Activated CD4-positive, alpha-beta T cell treated with anti-CD3 and anti-CD28 coated beads, Interleukin-2, amount 10 ng/mL, durations not matched to agents 24 days and 14 days (primary cell): ENCODE data around the gene ATP5MK. TPM values are rescaled to one million over a fixed set of nuclear protein-coding genes. Genes with fewer than 3 reads are reported as not detected.
"Not testable (repeated sequence)": the region's sequence is repeated elsewhere in the genome, so short reads cannot be mapped to it uniquely, and the experiment has no call there.

Source experiments
- DNase-seq: peaks from one replicate; pipeline ENCODE4 v3.0.0; 2022
- H3K27ac Mint-ChIP-seq: one replicate; pipeline ENCODE4 v1.8.0; 2022; ENCODE audit warnings: mild to moderate bottlenecking, mixed read lengths
- H3K27me3 Mint-ChIP-seq: one replicate; pipeline ENCODE4 v1.8.0; 2022; ENCODE audit warnings: mixed read lengths
- H3K36me3 Mint-ChIP-seq: one replicate; pipeline ENCODE4 v1.8.0; 2022; ENCODE audit warnings: low read depth, mild to moderate bottlenecking, mixed read lengths
- H3K4me1 Mint-ChIP-seq: one replicate; pipeline ENCODE4 v1.8.0; 2021; ENCODE audit warnings: mixed read lengths
- H3K4me3 Mint-ChIP-seq: one replicate; pipeline ENCODE4 v1.8.0; 2022; ENCODE audit warnings: mild to moderate bottlenecking, moderate library complexity, mixed read lengths
- H3K9me3 Mint-ChIP-seq: one replicate; pipeline ENCODE4 v1.8.0; 2021; ENCODE audit warnings: mixed read lengths
- intact Hi-C: fragments of 100-400 bp; cut with micrococcal nuclease; formaldehyde crosslinking; loops from one replicate; pipeline ENCODE4 v1.15.1; 2023
- total RNA-seq: library from RNA; stranded (reverse); gene quantifications from 2 replicates; pipeline ENCODE4 v1.2.3, GENCODE V29; 2022

The ATP5MK gene
- total RNA-seq, 1 donor from 2014 or later = 504 TPM

- Mint-ChIP-seq H3K4me3 (no peak overlapping the region), H3K4me1 (peaks cover 39% of the 10 kb centered on the region), H3K27ac (no peak overlapping the region), H3K9me3 (no peaks in the 10 kb centered on the region), H3K36me3 (peaks cover 78% of the 10 kb centered on the region), H3K27me3 (no peaks in the 10 kb centered on the region)
- no peak for DNase-seq
- intact Hi-C loops = no loop called here
These were observed 31.6 kb upstream of the ATP5MK start for GRCh38 chr10:103427866-103428265.

GRCh38 chr10:103423748-103424147 lies 27.5 kb upstream of the ATP5MK start:
- Mint-ChIP-seq H3K4me3 (no peak overlapping the region), H3K36me3 (peaks cover 74% of the 10 kb centered on the region), H3K27ac (no peak overlapping the region), H3K27me3 (no peaks in the 10 kb centered on the region), H3K4me1 (peaks cover 10% of the 10 kb centered on the region), H3K9me3 (no peaks in the 10 kb centered on the region)
- DNase-seq = no peak
- intact Hi-C loops = no loop called here

- H3K27me3 Mint-ChIP-seq = no peaks in the 10 kb centered on the region
- no peak overlapping the region for H3K4me3 Mint-ChIP-seq
- H3K9me3 Mint-ChIP-seq = no peaks in the 10 kb centered on the region
- no peak overlapping the region for H3K27ac Mint-ChIP-seq
- no peaks in the 10 kb centered on the region for H3K4me1 Mint-ChIP-seq
- H3K36me3 Mint-ChIP-seq = peaks cover 79% of the 10 kb centered on the region
- no peak for DNase-seq
- intact Hi-C loops = no loop called here
These were observed 22.8 kb upstream of the ATP5MK start for GRCh38 chr10:103419101-103419500.

GRCh38 chr10:103417601-103418000 lies 21.3 kb upstream of the ATP5MK start:
- Mint-ChIP-seq H3K27me3 (no peaks in the 10 kb centered on the region), H3K4me3 (no peak overlapping the region), H3K36me3 (peaks cover 81% of the 10 kb centered on the region), H3K4me1 (no peaks in the 10 kb centered on the region), H3K27ac (no peak overlapping the region), H3K9me3 (no peaks in the 10 kb centered on the region)
- intact Hi-C loops = loop anchor here (1.0 kb wide), 1 partner anchor 68 kb away; no protein-coding TSS in a partner anchor
- no peak for DNase-seq

- DNase-seq, H3K4me1 Mint-ChIP-seq, H3K27ac Mint-ChIP-seq, H3K4me3 Mint-ChIP-seq, H3K27me3 Mint-ChIP-seq, H3K9me3 Mint-ChIP-seq: not testable (repeated sequence)
- intact Hi-C loops = loop anchor here (1.0 kb wide), 1 partner anchor 68 kb away; no protein-coding TSS in a partner anchor
- peaks cover 79% of the 10 kb centered on the region for H3K36me3 Mint-ChIP-seq
These were observed 20.8 kb upstream of the ATP5MK start for GRCh38 chr10:103417148-103417469.

- H3K36me3 Mint-ChIP-seq = peaks cover 80% of the 10 kb centered on the region
- peak overlapping the region; percentile 26 for H3K27ac Mint-ChIP-seq
- H3K27me3 Mint-ChIP-seq = no peaks in the 10 kb centered on the region
- DNase-seq = peak; percentile 90
- no peaks in the 10 kb centered on the region for H3K4me1 Mint-ChIP-seq
- intact Hi-C loops = loop anchor here (1.0 kb wide), 1 partner anchor 69 kb away; no protein-coding TSS in a partner anchor
- no peaks in the 10 kb centered on the region for H3K9me3 Mint-ChIP-seq
- no peak overlapping the region for H3K4me3 Mint-ChIP-seq
These were observed 20.3 kb upstream of the ATP5MK start for GRCh38 chr10:103416436-103417147.

GRCh38 chr10:103415581-103415980 lies 19.3 kb upstream of the ATP5MK start:
- H3K27ac Mint-ChIP-seq = no peak overlapping the region
- no peaks in the 10 kb centered on the region for H3K9me3 Mint-ChIP-seq
- no peak for DNase-seq
- no peaks in the 10 kb centered on the region for H3K4me1 Mint-ChIP-seq
- peaks cover 77% of the 10 kb centered on the region for H3K36me3 Mint-ChIP-seq
- H3K27me3 Mint-ChIP-seq = no peaks in the 10 kb centered on the region
- intact Hi-C loops = no loop called here
- H3K4me3 Mint-ChIP-seq = no peak overlapping the region

- Mint-ChIP-seq H3K4me1 (no peaks in the 10 kb centered on the region), H3K27ac (no peak overlapping the region), H3K36me3 (peaks cover 80% of the 10 kb centered on the region), H3K4me3 (no peak overlapping the region), H3K27me3 (no peaks in the 10 kb centered on the region), H3K9me3 (no peaks in the 10 kb centered on the region)
- DNase-seq = no peak
- intact Hi-C loops = no loop called here
These were observed 17.3 kb upstream of the ATP5MK start for GRCh38 chr10:103413564-103413963.

GRCh38 chr10:103397191-103397825 lies 1.0 kb upstream of the ATP5MK start:
- Mint-ChIP-seq H3K9me3 (no peaks in the 10 kb centered on the region), H3K27ac (peak overlapping the region; percentile 81), H3K4me1 (peaks cover 41% of the 10 kb centered on the region), H3K36me3 (peaks cover 62% of the 10 kb centered on the region), H3K27me3 (no peaks in the 10 kb centered on the region), H3K4me3 (peak overlapping the region; percentile 87)
- no peak for DNase-seq
- intact Hi-C loops = loop anchor here (5.0 kb wide), 1 partner anchor 655 kb away; the partner anchor contains the start of gene WBP1L

GRCh38 chr10:103396789-103397087 lies 463 bp upstream of the ATP5MK start:
- Mint-ChIP-seq H3K9me3 (no peaks in the 10 kb centered on the region), H3K27ac (peak overlapping the region; percentile 81), H3K27me3 (no peaks in the 10 kb centered on the region), H3K36me3 (peaks cover 61% of the 10 kb centered on the region), H3K4me3 (peak overlapping the region; percentile 87), H3K4me1 (peaks cover 41% of the 10 kb centered on the region)
- no peak for DNase-seq
- intact Hi-C loops = loop anchor here (1.0 to 5.0 kb wide), 3 partner anchors 28 to 654 kb away; partner anchors contain the start of genes PCGF6 and WBP1L

GRCh38 chr10:103395754-103396066 lies 565 bp downstream of the ATP5MK start:
- Mint-ChIP-seq H3K27me3 (no peaks in the 10 kb centered on the region), H3K4me1 (peaks cover 41% of the 10 kb centered on the region), H3K4me3 (peak overlapping the region; percentile 87), H3K9me3 (no peaks in the 10 kb centered on the region), H3K36me3 (peaks cover 60% of the 10 kb centered on the region), H3K27ac (peak overlapping the region; percentile 81)
- no peak for DNase-seq
- intact Hi-C loops = loop anchor here (1.0 to 5.0 kb wide), 3 partner anchors 27 to 653 kb away; partner anchors contain the start of genes PCGF6 and WBP1L

GRCh38 chr10:103394180-103394579 lies 2.1 kb downstream of the ATP5MK start:
- peaks cover 37% of the 10 kb centered on the region for H3K4me1 Mint-ChIP-seq
- no peak for DNase-seq
- peak overlapping the region; percentile 59 for H3K4me3 Mint-ChIP-seq
- no peaks in the 10 kb centered on the region for H3K27me3 Mint-ChIP-seq
- no peaks in the 10 kb centered on the region for H3K9me3 Mint-ChIP-seq
- intact Hi-C loops = no loop called here
- peak overlapping the region; percentile 71 for H3K27ac Mint-ChIP-seq
- H3K36me3 Mint-ChIP-seq = peaks cover 55% of the 10 kb centered on the region

- H3K36me3 Mint-ChIP-seq = peaks cover 51% of the 10 kb centered on the region
- H3K27me3 Mint-ChIP-seq = no peaks in the 10 kb centered on the region
- H3K4me1 Mint-ChIP-seq = no peaks in the 10 kb centered on the region
- no peak overlapping the region for H3K27ac Mint-ChIP-seq
- H3K9me3 Mint-ChIP-seq = no peaks in the 10 kb centered on the region
- no peak overlapping the region for H3K4me3 Mint-ChIP-seq
- intact Hi-C loops = no loop called here
- no peak for DNase-seq
These were observed 13.5 kb downstream of the ATP5MK start for GRCh38 chr10:103382769-103383168.

GRCh38 chr10:103374263-103374662 lies 22.0 kb downstream of the ATP5MK start:
- Mint-ChIP-seq H3K27me3 (no peaks in the 10 kb centered on the region), H3K36me3 (peaks cover 34% of the 10 kb centered on the region), H3K4me1 (peaks cover 20% of the 10 kb centered on the region), H3K27ac (no peak overlapping the region), H3K4me3 (no peak overlapping the region), H3K9me3 (no peaks in the 10 kb centered on the region)
- no peak for DNase-seq
- intact Hi-C loops = no loop called here
